NB4 (cell line): ENCODE data around the gene ETV6.
A peak's percentile ranks its signal among the peaks of the same experiment; 100 is the strongest.

Source experiments
- DNase-seq: peaks from one replicate; pipeline ENCODE4 v3.0.0; 2010; ENCODE audit warnings: low read depth
- H3K4me3 ChIP-seq: one replicate; pipeline ENCODE4 v1.5.1; 2011; ENCODE audit warnings: mild to moderate bottlenecking, low read depth, low read length, moderate library complexity
- MYC ChIP-seq: IDR thresholded peaks from 2 replicates; pipeline ENCODE4 v1.6.1; 2011; ENCODE audit warnings: low read depth, low read length
- POLR2A ChIP-seq: IDR thresholded peaks from 2 replicates; pipeline ENCODE4 v1.6.1; 2011; ENCODE audit warnings: mild to moderate bottlenecking; ENCODE audit not compliant: insufficient read length; ENCODE audit errors: extremely low read depth
- TF ChIP-seq, protein P1 (sequence below): IDR thresholded peaks from 2 replicates; pipeline ENCODE4 v1.6.1; 2011; ENCODE audit warnings: low read depth, low read length
- TF ChIP-seq, protein P2 (sequence below): IDR thresholded peaks from one replicate; pipeline ENCODE4 v1.5.1; 2012; ENCODE audit warnings: low read depth, low read length

Gene ETV6

DNA sequence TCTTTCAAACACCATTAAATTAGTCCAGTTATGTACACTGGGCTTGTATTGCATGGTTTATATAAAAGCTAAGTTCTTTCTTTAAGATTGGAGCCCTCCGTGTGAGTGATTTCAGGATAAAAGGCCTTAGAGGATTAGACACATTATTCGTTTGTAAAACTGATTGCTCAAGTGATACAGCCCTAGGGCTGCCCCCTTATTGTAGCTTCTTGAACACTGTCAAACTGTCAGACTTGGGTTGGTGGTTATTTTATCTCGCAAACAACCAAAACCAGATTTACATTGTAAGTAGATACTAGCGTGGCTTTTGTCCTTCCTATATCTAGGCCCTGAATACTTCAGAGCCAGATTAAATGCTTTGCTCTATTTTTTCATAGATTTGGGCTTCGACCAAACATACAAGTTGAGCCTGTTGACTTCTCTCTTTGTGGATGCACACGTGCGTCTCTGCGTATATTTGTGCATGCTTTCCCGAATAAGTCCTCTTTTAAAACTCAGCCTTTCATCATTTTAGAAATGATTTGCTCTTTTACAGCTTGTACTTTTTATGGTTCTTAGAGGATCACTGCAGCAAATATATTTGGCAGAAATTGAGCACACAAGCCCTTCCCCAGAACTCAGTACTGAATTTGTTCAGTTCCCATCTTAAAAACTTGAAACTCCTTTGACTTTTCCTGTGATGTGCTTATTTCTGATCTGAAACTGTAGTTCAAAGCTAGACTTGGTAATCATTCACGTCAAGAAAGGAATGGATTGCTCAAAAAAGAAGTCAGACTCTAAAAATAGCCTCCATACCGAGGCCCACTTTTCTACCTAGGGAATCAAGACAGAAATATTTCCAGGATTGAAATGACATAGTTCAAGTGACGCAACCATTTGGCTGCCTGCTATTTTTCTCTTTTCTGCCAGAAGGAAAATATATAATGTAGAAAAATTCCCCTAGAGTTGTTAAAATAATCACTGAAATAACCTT, 129.5 kb downstream of the ETV6 start:
- DNase-seq, result peak; percentile 65
- TF ChIP-seq POLR2A (no peak), MYC (no peak)
- TF ChIP-seq, protein P1, sequence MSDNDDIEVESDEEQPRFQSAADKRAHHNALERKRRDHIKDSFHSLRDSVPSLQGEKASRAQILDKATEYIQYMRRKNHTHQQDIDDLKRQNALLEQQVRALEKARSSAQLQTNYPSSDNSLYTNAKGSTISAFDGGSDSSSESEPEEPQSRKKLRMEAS, result no peak
- TF ChIP-seq, protein P2, sequence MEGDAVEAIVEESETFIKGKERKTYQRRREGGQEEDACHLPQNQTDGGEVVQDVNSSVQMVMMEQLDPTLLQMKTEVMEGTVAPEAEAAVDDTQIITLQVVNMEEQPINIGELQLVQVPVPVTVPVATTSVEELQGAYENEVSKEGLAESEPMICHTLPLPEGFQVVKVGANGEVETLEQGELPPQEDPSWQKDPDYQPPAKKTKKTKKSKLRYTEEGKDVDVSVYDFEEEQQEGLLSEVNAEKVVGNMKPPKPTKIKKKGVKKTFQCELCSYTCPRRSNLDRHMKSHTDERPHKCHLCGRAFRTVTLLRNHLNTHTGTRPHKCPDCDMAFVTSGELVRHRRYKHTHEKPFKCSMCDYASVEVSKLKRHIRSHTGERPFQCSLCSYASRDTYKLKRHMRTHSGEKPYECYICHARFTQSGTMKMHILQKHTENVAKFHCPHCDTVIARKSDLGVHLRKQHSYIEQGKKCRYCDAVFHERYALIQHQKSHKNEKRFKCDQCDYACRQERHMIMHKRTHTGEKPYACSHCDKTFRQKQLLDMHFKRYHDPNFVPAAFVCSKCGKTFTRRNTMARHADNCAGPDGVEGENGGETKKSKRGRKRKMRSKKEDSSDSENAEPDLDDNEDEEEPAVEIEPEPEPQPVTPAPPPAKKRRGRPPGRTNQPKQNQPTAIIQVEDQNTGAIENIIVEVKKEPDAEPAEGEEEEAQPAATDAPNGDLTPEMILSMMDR, result no peak

DNA sequence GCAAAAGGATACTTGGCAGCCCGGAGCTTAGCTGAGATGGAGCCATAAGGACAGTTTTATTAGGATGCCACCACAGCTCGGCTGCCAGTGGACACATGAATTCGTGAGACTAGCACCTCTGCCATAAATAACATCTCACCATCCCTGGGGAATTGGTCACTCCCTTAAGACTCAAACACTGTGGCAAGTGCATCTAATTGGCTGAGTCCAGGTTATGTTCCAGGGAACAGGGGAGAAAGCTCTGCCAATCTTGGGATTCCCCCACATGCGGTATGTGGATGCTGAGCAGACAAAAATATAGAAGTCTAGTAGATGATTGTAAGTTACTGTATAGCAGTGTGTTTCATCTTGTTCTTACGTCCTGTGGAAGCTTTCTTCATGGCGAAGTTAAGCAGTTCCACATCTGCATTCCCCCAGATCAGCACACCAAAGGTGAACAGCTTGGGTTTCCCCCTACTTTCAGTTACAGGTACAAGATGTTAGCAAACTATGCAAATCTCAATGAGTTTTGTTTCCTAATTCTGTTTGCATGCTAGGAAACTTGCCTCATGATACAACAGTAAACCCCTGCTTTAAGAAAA, 131.1 kb downstream of the ETV6 start:
- TF ChIP-seq, protein P2, result no peak
- TF ChIP-seq MYC, result no peak
- TF ChIP-seq POLR2A, result no peak
- H3K4me3 ChIP-seq, result no peak overlapping the region
- peak; percentile 47 for DNase-seq

More for the DNA sequence above, 129.5 kb downstream of the ETV6 start:
- no peak overlapping the region for H3K4me3 ChIP-seq

DNA sequence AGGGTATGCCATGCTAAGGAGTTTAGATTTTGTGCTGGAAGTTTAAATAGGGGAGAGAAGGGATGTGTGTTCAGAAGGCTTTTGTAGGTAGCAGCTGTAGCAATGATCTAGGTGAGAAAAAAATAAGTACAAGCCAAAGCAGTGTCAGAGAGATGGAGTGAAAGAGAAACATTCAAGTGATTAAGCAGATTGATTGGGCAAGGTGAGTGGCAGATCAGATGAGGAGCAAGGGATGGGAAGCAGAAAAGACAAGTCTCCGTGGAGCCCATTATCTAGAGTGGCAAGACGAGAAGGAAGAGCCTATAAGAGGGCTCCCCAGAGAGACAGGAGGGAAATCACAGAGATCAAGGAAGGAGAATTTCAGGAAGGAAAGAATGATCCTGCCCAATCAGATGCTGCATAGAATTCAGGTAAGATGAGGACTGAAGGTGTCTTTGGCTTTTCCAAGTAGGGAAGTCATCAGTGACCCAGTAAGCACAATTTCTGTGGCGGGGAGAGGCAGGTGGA, 133.5 kb downstream of the ETV6 start:
- no peak for DNase-seq
- TF ChIP-seq, protein P2, result no peak
- TF ChIP-seq MYC, result no peak
- TF ChIP-seq, protein P1, result no peak
- H3K4me3 ChIP-seq, result no peak overlapping the region

DNA sequence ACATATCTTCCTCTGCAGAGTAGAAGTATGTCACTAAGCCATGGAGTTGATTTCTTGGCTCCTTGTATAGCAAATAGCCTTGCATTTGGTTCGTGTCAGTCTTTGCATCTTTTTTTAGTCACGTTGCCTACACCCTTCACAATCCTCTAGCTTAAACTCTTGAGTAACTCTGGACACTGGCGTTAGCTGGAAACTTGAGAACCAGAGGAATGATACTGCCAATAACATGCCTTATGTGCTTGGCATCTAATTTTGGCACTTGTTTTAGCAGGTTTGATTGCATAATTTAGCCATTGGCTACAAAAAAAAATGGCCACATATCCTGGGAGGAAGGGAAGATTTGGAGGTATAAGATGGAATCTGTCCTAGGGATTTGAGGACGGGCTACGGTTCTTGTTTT, 136.2 kb downstream of the ETV6 start:
- no peak overlapping the region for H3K4me3 ChIP-seq
- no peak for TF ChIP-seq MYC
- TF ChIP-seq, protein P2, result no peak
- TF ChIP-seq, protein P1, result no peak
- TF ChIP-seq POLR2A, result no peak
- DNase-seq, result no peak

DNA sequence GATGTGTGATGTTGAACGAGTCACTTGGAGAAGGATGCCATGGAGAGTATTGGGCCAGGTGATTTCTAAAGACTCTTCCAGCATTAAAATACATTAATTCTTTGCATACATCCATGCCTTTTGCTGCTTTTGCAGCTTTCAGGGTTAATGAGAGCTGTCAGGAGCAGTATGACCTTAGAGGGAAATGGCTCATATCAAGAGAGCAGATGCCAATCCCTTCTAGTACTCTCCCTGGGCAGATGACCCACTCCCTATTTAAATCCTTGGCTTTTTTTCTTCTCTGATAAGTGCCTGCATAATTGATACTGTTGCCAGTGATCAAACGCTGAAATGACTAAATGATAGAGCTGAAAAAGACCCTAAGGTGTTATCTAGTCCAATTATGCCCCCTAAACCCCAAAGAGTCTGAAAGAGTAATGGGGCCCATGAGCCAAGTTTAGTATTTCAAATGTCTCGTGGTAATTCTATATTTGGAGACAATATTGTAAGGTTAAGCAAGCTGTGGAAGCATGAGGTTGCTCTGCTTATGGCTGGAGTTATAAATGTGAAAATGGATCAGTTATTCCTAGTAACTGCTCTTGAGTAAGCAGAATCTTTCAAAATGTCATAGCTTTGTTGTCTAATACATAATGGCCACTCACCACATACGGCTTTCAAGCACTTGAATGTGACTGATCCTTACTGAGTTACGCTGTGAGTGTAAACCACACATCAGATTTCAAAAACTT, 137.3 kb downstream of the ETV6 start:
- TF ChIP-seq, protein P2, result no peak
- TF ChIP-seq, protein P1, result no peak
- TF ChIP-seq POLR2A (no peak), MYC (no peak)
- no peak for DNase-seq
- no peak overlapping the region for H3K4me3 ChIP-seq
